Activated B cell treated with CpG ODN at 0.5 μM for 24 hours (primary cell): ENCODE results near the gene BGLAP. TPM values are rescaled to one million over a fixed set of nuclear protein-coding genes. Genes with fewer than 3 reads are reported as not detected.

Source experiments
- ATAC-seq: fragments of 200-7000 bp; cut with Tn5 transposase; one replicate; pipeline ENCODE4 v1.10.0; 2021; ENCODE audit warnings: low read depth, mild to moderate bottlenecking, moderate library complexity
- CTCF ChIA-PET: fragments of 350-600 bp; sonication (Branson Sonifier 250); formaldehyde crosslinking; loops from one replicate; lab custom pipeline; 2021; ENCODE audit warnings: antibody characterized with exemption; lab: Charles Lee
- POLR2A ChIA-PET: fragments of 350-600 bp; sonication (Branson Sonifier 250); formaldehyde crosslinking; loops from one replicate; lab custom pipeline; 2021; ENCODE audit warnings: antibody characterized with exemption; lab: Charles Lee
- DNase-seq: peaks from one replicate; pipeline ENCODE4 v3.0.0; 2022
- H3K27ac Mint-ChIP-seq: one replicate; pipeline ENCODE4 v1.8.0; 2020; ENCODE audit warnings: mixed read lengths
- H3K27me3 Mint-ChIP-seq: one replicate; pipeline ENCODE4 v1.8.0; 2021; ENCODE audit warnings: mixed read lengths
- H3K36me3 Mint-ChIP-seq: one replicate; pipeline ENCODE4 v1.8.0; 2021; ENCODE audit warnings: low read depth, mixed read lengths
- H3K4me1 Mint-ChIP-seq: one replicate; pipeline ENCODE4 v1.8.0; 2021; ENCODE audit warnings: mixed read lengths
- H3K4me3 Mint-ChIP-seq: one replicate; pipeline ENCODE4 v1.8.0; 2020; ENCODE audit warnings: mild to moderate bottlenecking, mixed read lengths
- H3K9me3 Mint-ChIP-seq: one replicate; pipeline ENCODE4 v1.8.0; 2020; ENCODE audit warnings: mixed read lengths
- intact Hi-C: fragments of 100-400 bp; cut with micrococcal nuclease; formaldehyde crosslinking; loops from one replicate; pipeline ENCODE4 v1.15.1; 2024
- total RNA-seq: library from RNA; stranded (reverse); gene quantifications from 2 replicates; pipeline ENCODE4 v1.2.3, GENCODE V29; 2022
- TF ChIP-seq, protein P1 (sequence below): fragments of 200-600 bp; IDR thresholded peaks from one replicate; pipeline ENCODE4 v1.8.0; 2022; ENCODE audit warnings: antibody characterized with exemption, mild to moderate bottlenecking

Gene BGLAP
- total RNA-seq, 1 donor from 2014 or later: 3.3 TPM

DNA sequence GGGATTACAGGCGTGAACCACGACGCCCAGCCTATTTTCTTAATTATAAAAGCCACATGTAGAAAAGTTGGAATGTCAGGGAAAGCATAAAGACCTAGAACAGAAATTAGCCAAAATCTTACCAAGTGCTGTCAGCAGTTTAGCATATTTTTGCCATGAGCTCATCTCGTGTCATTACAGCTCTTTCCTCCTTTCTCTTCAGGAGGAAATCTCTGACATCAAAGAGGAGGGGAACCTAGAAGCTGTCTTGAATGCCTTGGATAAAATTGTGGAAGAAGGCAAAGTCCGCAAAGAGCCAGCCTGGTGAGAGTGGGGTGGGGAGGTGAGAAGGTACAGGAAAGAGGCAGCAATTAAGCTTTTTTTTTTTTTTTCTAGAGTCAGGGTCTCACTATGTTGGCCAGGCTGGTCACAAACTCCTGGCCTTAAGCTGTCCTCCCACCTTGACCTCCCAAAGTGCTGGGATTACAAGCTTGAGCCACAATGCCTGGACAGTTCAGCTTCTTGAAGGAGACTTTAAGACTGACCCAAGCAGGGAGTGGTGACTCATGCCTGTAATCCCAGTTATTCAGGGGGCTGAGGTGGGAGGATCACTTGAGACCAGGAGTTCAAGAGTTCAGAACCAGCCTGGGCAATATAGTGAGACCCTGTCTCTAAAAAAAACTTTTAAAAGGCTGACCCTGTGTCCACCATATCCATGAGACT, 8.4 kb upstream of the BGLAP start:
- no peak for ATAC-seq
- ChIA-PET CTCF (no interaction called here), POLR2A (interaction anchor here (0.6 to 1.1 kb wide), 2 partner anchors 9 to 49 kb away, joined by 3 to 10 read pairs; partner anchors contain the start of gene SMG5)
- Mint-ChIP-seq H3K4me3 (no peak overlapping the region), H3K9me3 (no peaks in the 10 kb centered on the region), H3K36me3 (peaks cover 61% of the 10 kb centered on the region), H3K27me3 (no peaks in the 10 kb centered on the region), H3K27ac (no peak overlapping the region), H3K4me1 (no peaks in the 10 kb centered on the region)
- DNase-seq: no peak
- intact Hi-C loops: no loop called here
- TF ChIP-seq, protein P1, sequence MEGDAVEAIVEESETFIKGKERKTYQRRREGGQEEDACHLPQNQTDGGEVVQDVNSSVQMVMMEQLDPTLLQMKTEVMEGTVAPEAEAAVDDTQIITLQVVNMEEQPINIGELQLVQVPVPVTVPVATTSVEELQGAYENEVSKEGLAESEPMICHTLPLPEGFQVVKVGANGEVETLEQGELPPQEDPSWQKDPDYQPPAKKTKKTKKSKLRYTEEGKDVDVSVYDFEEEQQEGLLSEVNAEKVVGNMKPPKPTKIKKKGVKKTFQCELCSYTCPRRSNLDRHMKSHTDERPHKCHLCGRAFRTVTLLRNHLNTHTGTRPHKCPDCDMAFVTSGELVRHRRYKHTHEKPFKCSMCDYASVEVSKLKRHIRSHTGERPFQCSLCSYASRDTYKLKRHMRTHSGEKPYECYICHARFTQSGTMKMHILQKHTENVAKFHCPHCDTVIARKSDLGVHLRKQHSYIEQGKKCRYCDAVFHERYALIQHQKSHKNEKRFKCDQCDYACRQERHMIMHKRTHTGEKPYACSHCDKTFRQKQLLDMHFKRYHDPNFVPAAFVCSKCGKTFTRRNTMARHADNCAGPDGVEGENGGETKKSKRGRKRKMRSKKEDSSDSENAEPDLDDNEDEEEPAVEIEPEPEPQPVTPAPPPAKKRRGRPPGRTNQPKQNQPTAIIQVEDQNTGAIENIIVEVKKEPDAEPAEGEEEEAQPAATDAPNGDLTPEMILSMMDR: no peak

DNA sequence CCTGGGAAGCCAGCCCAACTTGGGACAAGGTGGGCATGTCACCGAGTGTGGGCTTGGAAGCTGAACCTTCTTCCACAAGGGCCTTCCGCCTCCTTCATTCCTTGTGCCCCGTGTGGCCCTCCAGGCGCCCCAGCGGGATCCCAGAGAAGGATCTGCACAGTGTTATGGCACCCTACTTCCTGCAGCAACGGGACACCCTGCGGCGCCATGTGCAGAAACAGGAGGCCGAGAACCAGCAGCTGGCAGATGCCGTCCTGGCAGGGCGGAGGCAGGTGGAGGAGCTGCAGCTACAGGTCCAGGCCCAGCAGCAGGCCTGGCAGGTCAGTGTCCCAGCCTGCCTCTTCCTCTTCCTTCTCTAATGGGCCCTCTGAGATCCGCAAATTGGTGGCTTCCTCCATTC, 5.8 kb upstream of the BGLAP start:
- ATAC-seq (no peak), DNase-seq (no peak)
- no peak overlapping the region for H3K4me3 Mint-ChIP-seq
- ChIA-PET CTCF (no interaction called here), POLR2A (no interaction called here)
- no peak overlapping the region for H3K27ac Mint-ChIP-seq
- H3K27me3 Mint-ChIP-seq: no peaks in the 10 kb centered on the region
- H3K9me3 Mint-ChIP-seq: no peaks in the 10 kb centered on the region
- no peaks in the 10 kb centered on the region for H3K4me1 Mint-ChIP-seq
- peaks cover 71% of the 10 kb centered on the region for H3K36me3 Mint-ChIP-seq
- TF ChIP-seq, protein P1: no peak
- intact Hi-C loops: no loop called here

GRCh38 chr1:156238248-156238647, 3.7 kb upstream of the BGLAP start:
- H3K9me3 Mint-ChIP-seq: no peaks in the 10 kb centered on the region
- intact Hi-C loops: no loop called here
- ChIA-PET POLR2A (no interaction called here), CTCF (no interaction called here)
- no peak overlapping the region for H3K27ac Mint-ChIP-seq
- DNase-seq (no peak), ATAC-seq (no peak)
- no peaks in the 10 kb centered on the region for H3K27me3 Mint-ChIP-seq
- no peak overlapping the region for H3K4me3 Mint-ChIP-seq
- TF ChIP-seq, protein P1: no peak
- no peaks in the 10 kb centered on the region for H3K4me1 Mint-ChIP-seq
- peaks cover 64% of the 10 kb centered on the region for H3K36me3 Mint-ChIP-seq

GRCh38 chr1:156241311-156241811, 623 bp upstream of the BGLAP start:
- intact Hi-C loops: no loop called here
- no peak overlapping the region for H3K4me3 Mint-ChIP-seq
- ChIA-PET CTCF (interaction anchor here (0.7 kb wide), 1 partner anchor 151 kb away, joined by 3 read pairs; no protein-coding TSS in a partner anchor), POLR2A (no interaction called here)
- no peaks in the 10 kb centered on the region for H3K27me3 Mint-ChIP-seq
- ATAC-seq: no peak
- TF ChIP-seq, protein P1: no peak
- H3K4me1 Mint-ChIP-seq: peaks cover 15% of the 10 kb centered on the region
- no peak for DNase-seq
- H3K9me3 Mint-ChIP-seq: no peaks in the 10 kb centered on the region
- no peak overlapping the region for H3K27ac Mint-ChIP-seq
- peaks cover 41% of the 10 kb centered on the region for H3K36me3 Mint-ChIP-seq

DNA sequence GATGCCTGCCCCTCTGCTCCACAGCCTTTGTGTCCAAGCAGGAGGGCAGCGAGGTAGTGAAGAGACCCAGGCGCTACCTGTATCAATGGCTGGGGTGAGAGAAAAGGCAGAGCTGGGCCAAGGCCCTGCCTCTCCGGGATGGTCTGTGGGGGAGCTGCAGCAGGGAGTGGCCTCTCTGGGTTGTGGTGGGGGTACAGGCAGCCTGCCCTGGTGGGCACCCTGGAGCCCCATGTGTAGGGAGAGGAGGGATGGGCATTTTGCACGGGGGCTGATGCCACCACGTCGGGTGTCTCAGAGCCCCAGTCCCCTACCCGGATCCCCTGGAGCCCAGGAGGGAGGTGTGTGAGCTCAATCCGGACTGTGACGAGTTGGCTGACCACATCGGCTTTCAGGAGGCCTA, 754 bp downstream of the BGLAP start:
- Mint-ChIP-seq H3K4me1 (peaks cover 17% of the 10 kb centered on the region), H3K4me3 (no peak overlapping the region), H3K27me3 (no peaks in the 10 kb centered on the region), H3K36me3 (peaks cover 30% of the 10 kb centered on the region), H3K27ac (no peak overlapping the region), H3K9me3 (no peaks in the 10 kb centered on the region)
- ATAC-seq (no peak), DNase-seq (no peak)
- TF ChIP-seq, protein P1: no peak
- ChIA-PET CTCF (no interaction called here), POLR2A (interaction anchor here (0.5 kb wide), 1 partner anchor 32 kb away, joined by 7 read pairs; no protein-coding TSS in a partner anchor)
- intact Hi-C loops: no loop called here
